ENCODE measurements around the gene PTTG1IP.

DNA sequence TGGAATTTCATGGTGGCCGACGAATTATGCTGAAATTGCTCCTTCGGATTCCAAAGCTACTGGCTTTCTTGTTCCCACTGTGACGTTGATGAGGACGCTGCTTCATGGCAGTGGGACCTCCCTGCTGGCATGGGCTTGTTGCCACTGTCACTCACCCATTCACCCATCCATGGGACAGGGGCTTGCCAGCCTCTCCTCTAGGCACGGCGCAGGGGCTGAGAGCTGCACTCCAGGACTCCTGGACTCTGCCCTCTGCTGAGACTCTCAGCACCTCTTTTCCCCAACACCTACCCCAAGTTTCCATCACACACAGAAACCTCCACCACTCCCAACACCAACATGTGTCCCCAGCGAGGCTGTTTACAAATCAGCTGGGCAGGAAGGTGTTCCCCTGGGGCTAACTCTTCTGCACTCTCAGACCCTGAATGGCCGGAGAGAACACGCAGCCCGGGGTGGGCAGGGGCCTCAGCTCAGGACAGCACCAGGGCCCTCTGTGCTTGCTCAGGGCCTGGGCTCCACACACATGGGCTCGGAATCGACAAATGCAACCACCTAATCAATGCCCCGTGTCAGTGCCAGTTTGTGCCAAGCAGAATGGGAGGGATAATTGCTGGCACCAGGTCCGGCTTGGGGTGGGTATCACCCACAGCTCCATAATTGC lies 44.1 kb upstream of the PTTG1IP start:
- TF ChIP-seq, protein P1, sequence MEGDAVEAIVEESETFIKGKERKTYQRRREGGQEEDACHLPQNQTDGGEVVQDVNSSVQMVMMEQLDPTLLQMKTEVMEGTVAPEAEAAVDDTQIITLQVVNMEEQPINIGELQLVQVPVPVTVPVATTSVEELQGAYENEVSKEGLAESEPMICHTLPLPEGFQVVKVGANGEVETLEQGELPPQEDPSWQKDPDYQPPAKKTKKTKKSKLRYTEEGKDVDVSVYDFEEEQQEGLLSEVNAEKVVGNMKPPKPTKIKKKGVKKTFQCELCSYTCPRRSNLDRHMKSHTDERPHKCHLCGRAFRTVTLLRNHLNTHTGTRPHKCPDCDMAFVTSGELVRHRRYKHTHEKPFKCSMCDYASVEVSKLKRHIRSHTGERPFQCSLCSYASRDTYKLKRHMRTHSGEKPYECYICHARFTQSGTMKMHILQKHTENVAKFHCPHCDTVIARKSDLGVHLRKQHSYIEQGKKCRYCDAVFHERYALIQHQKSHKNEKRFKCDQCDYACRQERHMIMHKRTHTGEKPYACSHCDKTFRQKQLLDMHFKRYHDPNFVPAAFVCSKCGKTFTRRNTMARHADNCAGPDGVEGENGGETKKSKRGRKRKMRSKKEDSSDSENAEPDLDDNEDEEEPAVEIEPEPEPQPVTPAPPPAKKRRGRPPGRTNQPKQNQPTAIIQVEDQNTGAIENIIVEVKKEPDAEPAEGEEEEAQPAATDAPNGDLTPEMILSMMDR (conservative IDR thresholded peaks at IDR 0.05 in 1 of 2, IDR thresholded peaks at IDR 0.05 in 1 of 2; ENCODE audit: low read depth in 1 of 2, low read length in 2 of 2) = no peak
- no peak for TF ChIP-seq EZH2 (IDR thresholded peaks at IDR 0.05; ENCODE audit: low read length, missing control alignments)
